NOMO-1 treated with DMSO at 0.1 percent for 48 hours (cell line): Measurements from ENCODE around the gene PTPN11.
"Not testable (repeated sequence)": the region's sequence is repeated elsewhere in the genome, so short reads cannot be mapped to it uniquely, and the experiment has no call there.

Experiments used
- DNase-seq: peaks from one replicate; lab custom pipeline; 2025; ENCODE audit not compliant: unreplicated experiment; lab: John Stamatoyannopoulos, UW

Gene PTPN11

DNA sequence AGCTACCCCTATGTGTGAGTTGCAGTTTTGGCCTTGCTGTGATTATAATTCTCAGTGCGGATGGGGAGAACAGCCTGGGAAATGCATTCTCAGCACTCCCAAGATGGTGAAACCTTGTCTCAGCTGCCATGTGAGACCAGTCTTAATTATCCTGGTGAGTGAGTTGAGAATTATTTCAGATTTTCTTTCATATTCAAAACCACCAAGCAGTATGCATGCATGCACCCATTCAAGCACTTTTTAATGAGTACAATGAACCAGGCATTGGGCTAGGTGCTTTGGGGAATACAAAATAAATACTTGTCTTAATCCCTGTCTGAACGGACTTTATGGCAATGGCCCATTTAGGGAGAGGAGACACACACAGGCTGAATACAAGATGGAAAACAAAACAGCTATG, 94.7 kb downstream of the PTPN11 start:
- DNase-seq: no peak

DNA sequence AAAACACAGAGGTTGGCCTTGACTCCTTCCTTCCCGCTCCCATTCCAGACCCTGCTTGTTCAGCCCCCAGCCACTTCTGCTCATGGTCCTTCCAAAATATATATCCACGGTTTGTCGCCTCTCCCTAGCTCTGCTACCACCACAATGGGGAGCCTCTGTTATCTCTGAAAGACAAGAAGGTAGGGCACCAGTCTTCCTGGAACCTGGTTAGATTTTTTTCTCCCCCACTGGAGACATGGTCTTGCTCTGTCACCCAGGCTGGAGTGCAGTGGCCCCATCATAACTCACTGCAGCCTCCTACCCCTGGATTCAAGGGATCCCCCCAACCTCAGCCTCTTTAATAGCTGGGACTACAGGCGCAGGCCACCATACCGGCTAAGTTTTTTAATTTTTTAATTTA, 95.7 kb downstream of the PTPN11 start:
- no peak for DNase-seq

- DNase-seq: no peak
Measured at GRCh38 chr12:112514926-112515642, 96.3 kb downstream of the PTPN11 start.

DNA sequence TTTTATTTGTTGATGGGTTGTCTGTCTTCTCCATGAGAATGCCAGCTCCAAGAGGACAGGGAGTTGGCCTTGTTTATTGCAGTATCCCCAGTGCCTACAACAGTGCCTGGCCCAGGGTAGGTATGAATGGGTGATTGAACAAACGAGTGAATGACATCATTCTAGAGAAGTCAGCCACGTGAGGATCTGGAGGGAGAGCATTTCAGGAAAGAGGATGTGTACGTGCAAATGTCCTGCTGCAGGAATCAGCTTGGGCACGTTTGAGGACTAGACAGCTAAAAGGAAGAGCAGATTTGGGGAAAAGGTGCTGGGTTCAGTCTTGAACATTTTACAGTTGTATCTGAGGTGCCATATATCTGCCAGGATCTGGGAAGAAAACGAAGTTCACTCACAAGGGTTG, 97.1 kb downstream of the PTPN11 start:
- no peak for DNase-seq

DNA sequence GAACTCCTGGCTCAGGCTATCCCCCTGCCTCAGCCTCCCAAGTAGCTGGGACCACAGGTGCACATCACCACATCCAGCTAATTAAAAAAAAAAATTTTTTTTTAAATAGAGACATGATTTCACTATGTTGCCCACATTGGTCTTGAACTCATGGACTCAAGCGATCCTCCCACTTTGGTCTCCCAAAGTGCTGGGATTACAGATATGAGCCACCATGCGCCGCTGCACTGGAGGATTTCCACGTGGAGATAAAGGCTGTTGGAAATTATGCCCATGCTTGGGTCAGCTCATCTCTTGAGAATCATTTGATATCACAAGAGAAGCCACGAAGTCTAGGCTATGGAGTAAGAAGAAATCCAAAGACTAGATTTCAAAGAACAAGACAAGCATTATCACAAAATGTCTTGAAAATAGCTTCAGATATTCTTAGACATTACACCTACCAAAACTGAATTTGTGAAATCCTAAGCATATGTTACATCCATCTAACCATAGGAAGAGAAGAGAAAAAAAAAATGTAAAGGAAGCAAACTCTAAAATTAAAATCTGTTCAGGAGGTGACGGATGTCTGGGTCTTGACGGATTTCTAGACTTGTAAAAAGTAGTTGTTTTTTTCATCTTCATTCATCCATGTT, 99.1 kb downstream of the PTPN11 start:
- DNase-seq: no peak

- no peak for DNase-seq
Measured at GRCh38 chr12:112518365-112518735, 99.6 kb downstream of the PTPN11 start.

DNA sequence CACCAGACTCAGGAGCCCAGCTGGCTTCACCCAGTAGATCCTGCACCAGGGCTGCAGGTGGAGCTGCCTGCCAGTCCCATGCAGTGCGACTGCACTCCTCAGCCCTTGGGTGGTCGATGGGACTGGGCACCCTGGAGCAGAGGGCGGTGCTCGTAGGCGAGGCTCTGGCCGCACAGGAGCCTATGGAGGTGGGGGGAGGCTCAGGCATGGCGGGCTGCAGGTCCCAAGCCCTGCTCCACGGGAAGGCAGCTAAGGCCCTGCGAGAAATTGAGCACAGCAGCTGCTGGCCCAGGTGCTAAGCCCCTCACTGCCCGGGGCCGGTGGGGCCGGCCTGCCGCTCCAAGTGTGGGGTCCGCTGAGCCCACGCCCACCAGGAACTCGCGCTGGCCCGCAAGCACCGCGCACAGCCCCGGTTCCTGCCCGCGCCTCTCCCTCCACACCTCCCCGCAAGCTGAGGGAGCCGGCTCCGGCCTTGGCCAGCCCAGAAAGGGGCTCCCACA, 101.1 kb downstream of the PTPN11 start:
- DNase-seq: not testable (repeated sequence)

DNA sequence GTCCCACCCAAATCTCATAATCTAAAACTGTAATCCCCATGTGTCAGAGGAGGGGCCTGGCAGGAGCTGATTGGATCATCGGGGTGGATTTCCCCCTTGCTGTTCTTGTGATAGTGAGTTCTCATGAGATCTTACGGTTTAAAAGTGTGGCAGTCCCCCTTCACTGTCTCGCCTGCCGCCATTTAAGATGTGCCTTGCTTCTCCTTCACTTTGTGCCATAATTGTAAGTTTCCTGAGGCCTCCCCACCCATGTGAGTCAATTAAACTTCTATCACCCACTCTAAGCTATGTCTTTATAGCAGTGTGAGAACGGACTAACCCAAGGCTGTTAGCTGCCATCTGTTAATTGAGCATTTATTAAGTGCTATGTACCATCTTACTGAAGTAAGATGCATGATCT, 105.1 kb downstream of the PTPN11 start:
- DNase-seq: no peak

DNA sequence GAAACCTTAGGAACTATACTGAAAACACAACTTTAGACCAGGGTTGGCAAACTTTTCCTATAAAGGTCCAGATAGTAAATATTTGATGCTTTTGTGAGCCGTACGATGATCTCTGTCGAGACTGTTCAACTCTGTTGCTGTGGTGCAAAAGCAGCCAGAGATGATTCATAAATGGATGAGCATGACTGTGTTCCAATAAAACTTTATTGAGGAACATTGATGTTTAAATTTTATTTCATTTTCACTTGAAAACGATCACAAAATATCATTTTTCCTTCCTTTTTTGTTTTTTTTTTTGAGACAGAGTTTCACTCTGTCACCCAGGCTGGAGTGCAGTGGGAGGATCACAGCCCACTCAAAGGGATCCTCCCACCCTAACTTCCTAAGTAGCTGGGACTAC, 105.5 kb downstream of the PTPN11 start:
- DNase-seq: no peak

DNA sequence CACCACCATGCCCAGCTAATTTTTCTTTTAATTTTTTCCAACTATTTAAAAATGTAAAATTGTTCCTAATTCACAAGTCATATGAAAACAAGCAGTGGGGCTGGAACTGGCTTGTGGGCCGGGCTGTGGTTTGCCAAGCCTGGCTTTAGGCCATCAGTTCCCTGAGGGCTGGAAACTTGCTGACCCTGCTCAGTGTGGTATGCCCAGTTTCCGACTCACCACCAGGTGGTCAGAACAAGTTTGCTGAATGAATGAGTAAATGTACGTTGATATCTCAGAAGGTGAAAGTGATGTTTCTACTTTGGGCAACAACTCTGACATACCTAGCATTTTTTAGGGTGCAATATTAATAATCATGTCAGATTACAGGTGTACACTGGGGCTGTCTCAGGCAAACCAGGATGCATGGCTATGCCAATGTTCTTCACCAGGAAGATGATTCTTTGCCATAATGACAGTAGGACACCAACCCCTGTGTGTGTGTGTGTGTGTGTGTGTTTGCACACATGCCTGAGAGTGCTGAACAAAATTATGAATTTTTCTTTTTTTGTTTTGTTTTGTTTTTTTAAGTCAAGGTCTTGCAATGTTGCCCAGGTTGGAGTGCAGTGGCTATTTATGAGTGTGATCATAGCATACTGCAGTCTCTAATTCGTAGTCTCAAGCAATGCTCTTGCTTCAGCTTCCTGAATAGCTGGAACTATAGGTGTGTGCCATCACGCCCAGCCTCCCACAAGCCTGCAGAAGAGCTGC, 106.1 kb downstream of the PTPN11 start:
- DNase-seq: no peak

GRCh38 chr12:112525426-112525809, 106.7 kb downstream of the PTPN11 start:
- DNase-seq: no peak

- no peak for DNase-seq
Measured at GRCh38 chr12:112527082-112527481, 108.3 kb downstream of the PTPN11 start.

- no peak for DNase-seq
Measured at GRCh38 chr12:112527501-112527900, 108.8 kb downstream of the PTPN11 start.

DNA sequence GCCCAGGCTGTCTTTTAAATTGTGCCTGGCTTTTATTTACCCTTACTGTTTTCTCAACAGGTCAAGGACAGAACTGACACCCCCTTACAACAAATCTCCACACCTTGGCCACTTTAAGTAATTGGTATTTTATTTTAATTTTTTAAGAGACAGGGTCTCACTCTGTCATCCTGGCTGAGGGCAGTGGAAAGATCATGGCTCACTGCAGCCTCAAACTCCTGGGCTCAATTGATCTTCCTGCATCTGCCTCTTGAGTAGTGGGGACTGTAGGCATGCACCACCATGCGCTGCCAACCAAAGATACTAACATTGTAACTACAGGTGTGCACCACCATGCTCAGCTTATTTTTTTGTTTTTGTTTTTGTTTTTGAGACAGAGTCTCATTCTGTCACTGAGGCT, 109.8 kb downstream of the PTPN11 start:
- no peak for DNase-seq

GRCh38 chr12:112530941-112531340, 112.2 kb downstream of the PTPN11 start:
- no peak for DNase-seq

DNA sequence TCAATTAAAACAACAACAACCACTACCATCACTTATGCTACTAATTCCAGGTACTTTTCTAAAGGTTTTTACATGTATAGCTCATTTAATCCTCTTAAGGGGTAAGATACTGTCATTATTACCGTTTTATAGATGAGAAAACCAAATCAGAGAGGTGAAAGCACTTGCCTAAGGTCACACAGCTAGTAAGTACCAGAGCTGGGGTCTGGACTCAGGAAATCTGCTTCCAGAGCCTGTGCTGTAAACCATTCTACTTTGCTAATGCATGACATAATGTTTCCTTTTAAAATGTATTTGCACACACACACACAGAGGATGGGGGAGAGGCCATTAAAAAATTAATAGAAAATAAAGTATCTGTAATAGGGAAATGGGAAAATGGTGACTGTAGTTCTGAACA, 113.4 kb downstream of the PTPN11 start:
- DNase-seq: no peak

DNA sequence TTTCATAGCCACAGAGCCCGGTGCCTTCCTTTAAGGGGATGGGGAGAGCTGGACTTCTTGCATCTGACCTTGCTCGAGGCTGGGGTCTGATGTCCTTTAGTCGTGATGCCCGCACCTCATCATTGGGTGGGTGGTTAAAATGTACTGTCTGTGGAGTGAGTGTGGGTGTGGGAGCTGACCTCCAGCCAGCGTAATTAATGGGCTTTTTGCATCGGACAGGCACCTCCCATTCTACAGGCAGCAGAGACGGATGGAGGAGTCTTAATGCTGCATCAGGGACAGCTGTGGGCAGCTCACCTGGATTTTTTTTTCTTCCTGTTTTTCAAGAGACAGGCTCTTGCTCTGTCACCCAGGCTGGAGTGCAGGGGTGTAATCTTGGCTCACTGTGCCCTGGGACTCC, 114.8 kb downstream of the PTPN11 start:
- DNase-seq: no peak

- no peak for DNase-seq
Measured at GRCh38 chr12:112535017-112535416, 116.3 kb downstream of the PTPN11 start.

DNA sequence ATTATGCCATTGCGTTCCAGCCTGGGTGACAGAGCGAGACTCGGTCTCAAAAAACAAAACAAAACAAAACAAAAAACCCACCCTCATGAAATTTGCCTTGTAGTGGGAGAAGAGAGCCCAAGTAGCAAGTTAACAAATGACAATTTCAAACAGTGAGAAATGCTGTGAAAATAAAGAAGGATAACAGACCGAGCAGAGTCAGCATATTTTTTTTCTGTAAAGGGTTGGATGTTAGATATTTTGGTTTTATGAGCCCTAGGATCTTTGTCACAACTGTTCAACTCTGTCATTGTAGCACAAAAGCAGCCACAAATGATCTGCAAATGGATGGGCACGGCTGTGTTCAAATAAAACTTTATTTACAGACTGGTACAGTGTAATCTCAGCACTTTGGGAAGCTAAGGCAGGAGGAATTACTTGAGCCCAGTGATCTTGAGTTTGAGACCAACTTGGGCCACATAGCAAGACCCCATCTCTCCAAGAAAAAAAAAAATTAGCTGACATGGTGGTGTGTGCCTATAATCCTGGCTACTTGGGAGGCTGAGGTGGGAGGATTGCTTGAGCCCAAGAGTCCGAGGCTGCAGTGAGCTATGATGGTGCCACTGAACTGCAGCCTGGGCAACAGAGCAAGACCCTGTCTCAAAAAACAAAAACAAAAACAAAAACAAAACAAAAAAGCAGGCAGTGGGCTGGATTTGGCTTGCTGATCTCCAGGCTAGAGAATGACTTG, 117.1 kb downstream of the PTPN11 start:
- DNase-seq: no peak

DNA sequence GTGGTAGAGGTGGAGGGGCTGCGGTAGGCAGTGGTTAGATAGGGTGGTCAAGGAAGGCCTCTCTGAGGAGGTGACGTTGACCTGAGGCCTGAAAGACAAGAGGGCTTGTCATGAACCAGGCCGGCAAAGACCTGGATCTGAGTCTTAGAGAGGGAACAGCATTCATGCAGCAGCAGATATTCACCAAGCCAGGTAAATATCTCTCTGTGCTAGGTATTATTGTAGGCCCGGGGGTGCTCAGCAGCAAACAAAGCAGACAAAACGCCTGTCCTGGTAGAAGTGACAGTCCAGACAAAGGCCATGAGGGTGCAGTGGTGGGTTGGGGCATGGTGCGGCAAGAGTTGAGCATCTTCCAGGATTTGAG, 117.6 kb downstream of the PTPN11 start:
- DNase-seq: no peak

- no peak for DNase-seq
Measured at GRCh38 chr12:112537710-112538396, 119.1 kb downstream of the PTPN11 start.
